SH-SY5Y (cell line): Measurements from ENCODE around the gene SCAI.

Source experiments
- GATA2 ChIP-seq: IDR thresholded peaks from 2 replicates; pipeline ENCODE4 v1.6.1; 2011; ENCODE audit warnings: mild to moderate bottlenecking, low read depth, low read length
- GATA3 ChIP-seq: IDR thresholded peaks from 2 replicates; pipeline ENCODE4 v1.6.1; 2011; ENCODE audit warnings: low read depth, mild to moderate bottlenecking, low read length, moderate library complexity

GRCh38 chr9:125147401-125147951 lies 4.1 kb upstream of the SCAI start:
- peak; percentile 39; the same call in 1 of the 2 replicates for TF ChIP-seq GATA2
- TF ChIP-seq GATA3, result peak; percentile 69
